Measurements from ENCODE around the gene SNX13.

SNX13 gene

GRCh38 chr7:17930546-17930945 is 9.7 kb downstream of the SNX13 start:
- no peak for TF ChIP-seq CTCF (conservative IDR thresholded peaks at IDR 0.05; ENCODE audit: low read depth, low read length)
- no peak overlapping the region for H3K4me3 ChIP-seq (ENCODE audit: low read length)
- no peak for DNase-seq (ENCODE audit: low read depth)

GRCh38 chr7:17929647-17930395 is 10.5 kb downstream of the SNX13 start:
- DNase-seq (ENCODE audit: low read depth): no peak
- H3K4me3 ChIP-seq (ENCODE audit: low read length): no peak overlapping the region
- TF ChIP-seq CTCF (conservative IDR thresholded peaks at IDR 0.05; ENCODE audit: low read depth, low read length): no peak

GRCh38 chr7:17928055-17928454 is 12.2 kb downstream of the SNX13 start:
- TF ChIP-seq CTCF (conservative IDR thresholded peaks at IDR 0.05; ENCODE audit: low read depth, low read length): no peak
- DNase-seq (ENCODE audit: low read depth): no peak
- H3K4me3 ChIP-seq (ENCODE audit: low read length): no peak overlapping the region

- H3K4me3 ChIP-seq (ENCODE audit: low read length): no peak overlapping the region
- DNase-seq (ENCODE audit: low read depth): no peak
- TF ChIP-seq CTCF (conservative IDR thresholded peaks at IDR 0.05; ENCODE audit: low read depth, low read length): no peak
Observed at GRCh38 chr7:17921857-17922416, 18.4 kb downstream of the SNX13 start.

GRCh38 chr7:17917842-17918241 is 22.5 kb downstream of the SNX13 start:
- no peak for TF ChIP-seq CTCF (conservative IDR thresholded peaks at IDR 0.05; ENCODE audit: low read depth, low read length)
- DNase-seq (ENCODE audit: low read depth): no peak
- no peak overlapping the region for H3K4me3 ChIP-seq (ENCODE audit: low read length)

- no peak for TF ChIP-seq CTCF (conservative IDR thresholded peaks at IDR 0.05; ENCODE audit: low read depth, low read length)
- H3K4me3 ChIP-seq (ENCODE audit: low read length): no peak overlapping the region
- DNase-seq (ENCODE audit: low read depth): no peak
Observed at GRCh38 chr7:17916786-17917185, 23.5 kb downstream of the SNX13 start.

- no peak for DNase-seq (ENCODE audit: low read depth)
- no peak for TF ChIP-seq CTCF (conservative IDR thresholded peaks at IDR 0.05; ENCODE audit: low read depth, low read length)
- no peak overlapping the region for H3K4me3 ChIP-seq (ENCODE audit: low read length)
Observed at GRCh38 chr7:17915796-17916195, 24.5 kb downstream of the SNX13 start.
